Activated CD4-positive, alpha-beta T cell treated with anti-CD3 and anti-CD28 coated beads, Interleukin-2, amount 50 U/mL, for 1 hour (primary cell): ENCODE measurements around the gene TRAK1.
"Not testable (repeated sequence)": the region's sequence is repeated elsewhere in the genome, so short reads cannot be mapped to it uniquely, and the experiment has no call there.

ENCODE experiments used
- DNase-seq: peaks from one replicate; pipeline ENCODE4 v3.0.0-alpha.2; 2020

TRAK1 gene

GRCh38 chr3:42090973-42091731 is at the start of gene TRAK1:
TSS of gene TRAK1 (plus strand) at chr3:42091357. CDS start at chr3:42091470, 113 bp downstream.
- DNase-seq = no peak

- no peak for DNase-seq
Observed at GRCh38 chr3:42042747-42043098, 48.4 kb upstream of the TRAK1 start.

GRCh38 chr3:42043099-42043813 is 47.9 kb upstream of the TRAK1 start:
- no peak for DNase-seq

GRCh38 chr3:42045708-42046243 is 45.4 kb upstream of the TRAK1 start:
- DNase-seq = no peak

- DNase-seq = not testable (repeated sequence)
Observed at GRCh38 chr3:42048526-42048925, 42.6 kb upstream of the TRAK1 start.

- DNase-seq = no peak
Observed at GRCh38 chr3:42050126-42050525, 41.0 kb upstream of the TRAK1 start.

GRCh38 chr3:42051384-42052131 is 39.6 kb upstream of the TRAK1 start:
- DNase-seq = no peak

GRCh38 chr3:42052132-42052483 is 39.0 kb upstream of the TRAK1 start:
- no peak for DNase-seq

- DNase-seq = no peak
Observed at GRCh38 chr3:42052484-42053351, 38.4 kb upstream of the TRAK1 start.

- no peak for DNase-seq
Observed at GRCh38 chr3:42053476-42053875, 37.7 kb upstream of the TRAK1 start.

- DNase-seq = no peak
Observed at GRCh38 chr3:42055291-42055690, 35.9 kb upstream of the TRAK1 start.

GRCh38 chr3:42056840-42057239 is 34.3 kb upstream of the TRAK1 start:
- no peak for DNase-seq

GRCh38 chr3:42057561-42058211 is 33.5 kb upstream of the TRAK1 start:
- DNase-seq = no peak

GRCh38 chr3:42061025-42061712 is 30.0 kb upstream of the TRAK1 start:
- DNase-seq = no peak

GRCh38 chr3:42061713-42062380 is 29.3 kb upstream of the TRAK1 start:
- no peak for DNase-seq

GRCh38 chr3:42062464-42062863 is 28.7 kb upstream of the TRAK1 start:
- DNase-seq = no peak

GRCh38 chr3:42063888-42064287 is 27.3 kb upstream of the TRAK1 start:
- no peak for DNase-seq

- no peak for DNase-seq
Observed at GRCh38 chr3:42066516-42067181, 24.5 kb upstream of the TRAK1 start.

- no peak for DNase-seq
Observed at GRCh38 chr3:42067326-42067725, 23.8 kb upstream of the TRAK1 start.
